Measurements from ENCODE around the gene IGIP. TPM values are rescaled to one million over a fixed set of nuclear protein-coding genes. Genes with fewer than 3 reads are reported as not detected.

Gene IGIP
- polyA plus RNA-seq, 1 of the 3 experiments (the other 2 are of a cell fraction): 0.72 TPM

DNA sequence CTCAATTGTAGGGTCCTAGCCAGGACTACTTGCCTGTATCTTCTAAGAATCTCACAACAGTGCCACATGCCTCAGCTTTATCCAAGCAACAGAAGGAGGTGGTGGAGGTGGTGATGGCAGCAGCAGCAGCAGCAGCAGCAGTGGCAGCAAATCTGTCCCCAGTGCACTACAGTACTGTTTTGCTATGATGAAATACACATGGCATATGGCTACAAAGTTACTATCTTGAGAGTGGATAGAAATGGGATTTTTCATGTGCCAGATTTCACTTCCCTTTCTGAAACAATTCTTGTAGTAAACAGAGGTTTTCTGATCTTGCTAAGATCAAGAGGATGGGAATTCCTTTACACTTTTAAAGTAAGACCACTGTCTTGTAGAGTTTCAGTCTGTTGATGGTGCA, 41.2 kb downstream of the IGIP start:
- TF ChIP-seq, protein P1, sequence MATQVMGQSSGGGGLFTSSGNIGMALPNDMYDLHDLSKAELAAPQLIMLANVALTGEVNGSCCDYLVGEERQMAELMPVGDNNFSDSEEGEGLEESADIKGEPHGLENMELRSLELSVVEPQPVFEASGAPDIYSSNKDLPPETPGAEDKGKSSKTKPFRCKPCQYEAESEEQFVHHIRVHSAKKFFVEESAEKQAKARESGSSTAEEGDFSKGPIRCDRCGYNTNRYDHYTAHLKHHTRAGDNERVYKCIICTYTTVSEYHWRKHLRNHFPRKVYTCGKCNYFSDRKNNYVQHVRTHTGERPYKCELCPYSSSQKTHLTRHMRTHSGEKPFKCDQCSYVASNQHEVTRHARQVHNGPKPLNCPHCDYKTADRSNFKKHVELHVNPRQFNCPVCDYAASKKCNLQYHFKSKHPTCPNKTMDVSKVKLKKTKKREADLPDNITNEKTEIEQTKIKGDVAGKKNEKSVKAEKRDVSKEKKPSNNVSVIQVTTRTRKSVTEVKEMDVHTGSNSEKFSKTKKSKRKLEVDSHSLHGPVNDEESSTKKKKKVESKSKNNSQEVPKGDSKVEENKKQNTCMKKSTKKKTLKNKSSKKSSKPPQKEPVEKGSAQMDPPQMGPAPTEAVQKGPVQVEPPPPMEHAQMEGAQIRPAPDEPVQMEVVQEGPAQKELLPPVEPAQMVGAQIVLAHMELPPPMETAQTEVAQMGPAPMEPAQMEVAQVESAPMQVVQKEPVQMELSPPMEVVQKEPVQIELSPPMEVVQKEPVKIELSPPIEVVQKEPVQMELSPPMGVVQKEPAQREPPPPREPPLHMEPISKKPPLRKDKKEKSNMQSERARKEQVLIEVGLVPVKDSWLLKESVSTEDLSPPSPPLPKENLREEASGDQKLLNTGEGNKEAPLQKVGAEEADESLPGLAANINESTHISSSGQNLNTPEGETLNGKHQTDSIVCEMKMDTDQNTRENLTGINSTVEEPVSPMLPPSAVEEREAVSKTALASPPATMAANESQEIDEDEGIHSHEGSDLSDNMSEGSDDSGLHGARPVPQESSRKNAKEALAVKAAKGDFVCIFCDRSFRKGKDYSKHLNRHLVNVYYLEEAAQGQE (IDR thresholded peaks at IDR 0.05; ENCODE audit: low read depth, low read length): no peak
- TF ChIP-seq YY1 (IDR thresholded peaks at IDR 0.05; ENCODE audit: low read depth): no peak
- TF ChIP-seq, protein P2, sequence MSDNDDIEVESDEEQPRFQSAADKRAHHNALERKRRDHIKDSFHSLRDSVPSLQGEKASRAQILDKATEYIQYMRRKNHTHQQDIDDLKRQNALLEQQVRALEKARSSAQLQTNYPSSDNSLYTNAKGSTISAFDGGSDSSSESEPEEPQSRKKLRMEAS (IDR thresholded peaks at IDR 0.05; ENCODE audit: low read depth): no peak
- no peak for TF ChIP-seq CHD2 (IDR thresholded peaks at IDR 0.05; ENCODE audit: low read length, partially characterized antibody)
- ChIA-PET POLR2A (no interaction called here), CTCF (interaction anchor here (0.6 to 1.6 kb wide), 5 partner anchors 9 to 477 kb away, joined by 3 to 7 read pairs (median 3); partner anchors contain the start of gene HBEGF)
- Histone ChIP-seq H3K9ac (no peak overlapping the region), H2AFZ (ENCODE audit: low read depth) (no peak overlapping the region), H3K9me2 (no peaks in the 10 kb centered on the region), H4K20me1 (ENCODE audit: insufficient read depth) (no peaks in the 10 kb centered on the region), H3K27me3 (ENCODE audit: insufficient read depth) (no peaks in the 10 kb centered on the region), H3F3A (replicated peaks; ENCODE audit: insufficient read depth) (peaks cover 17% of the 10 kb centered on the region), H3K9me3 (no peaks in the 10 kb centered on the region), H3K36me3 (replicated peaks in 1 of 2; ENCODE audit: control insufficient read depth in 1 of 2, insufficient read depth in 2 of 2, low read length in 1 of 2) (no peaks in the 10 kb centered on the region), H3K4me3 (ENCODE audit: low read depth in 2 of 2, low read length in 1 of 2) (no peak overlapping the region), H3K79me2 (ENCODE audit: insufficient read depth) (no peaks in the 10 kb centered on the region), H3K4me1 (ENCODE audit: control insufficient read depth in 1 of 2, insufficient read depth in 2 of 2, low read depth in 1 of 2, low read length in 1 of 2) (peaks cover 4 to 5% of the 10 kb centered on the region in 2 experiments; a peak in 3 of 4 replicates), H3K4me2 (no peak overlapping the region), H3K27ac (ENCODE audit: low read depth in 2 of 2, low read length in 1 of 2) (no peak overlapping the region)
- DNase-seq: no peak

DNA sequence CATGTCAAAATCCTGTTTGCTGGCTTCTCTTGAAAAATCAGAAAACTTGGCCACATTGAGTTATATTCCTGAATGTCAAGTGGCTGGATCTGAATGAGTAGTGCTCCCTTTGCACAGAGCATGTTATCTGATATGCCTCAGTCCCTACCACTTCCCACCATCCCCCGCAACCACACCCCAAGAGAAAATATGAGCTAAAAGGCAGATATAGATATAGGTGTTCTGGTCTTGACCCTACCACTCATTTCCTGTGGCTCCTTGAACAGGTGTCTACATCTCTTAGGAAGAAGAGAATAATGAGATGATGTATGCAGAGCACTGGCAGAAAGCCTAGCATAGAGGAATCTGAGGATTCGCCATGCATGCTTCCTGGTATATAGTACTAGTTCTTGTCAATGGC, 42.6 kb downstream of the IGIP start:
- H3K27me3 ChIP-seq (ENCODE audit: insufficient read depth): no peaks in the 10 kb centered on the region
- TF ChIP-seq, protein P3, sequence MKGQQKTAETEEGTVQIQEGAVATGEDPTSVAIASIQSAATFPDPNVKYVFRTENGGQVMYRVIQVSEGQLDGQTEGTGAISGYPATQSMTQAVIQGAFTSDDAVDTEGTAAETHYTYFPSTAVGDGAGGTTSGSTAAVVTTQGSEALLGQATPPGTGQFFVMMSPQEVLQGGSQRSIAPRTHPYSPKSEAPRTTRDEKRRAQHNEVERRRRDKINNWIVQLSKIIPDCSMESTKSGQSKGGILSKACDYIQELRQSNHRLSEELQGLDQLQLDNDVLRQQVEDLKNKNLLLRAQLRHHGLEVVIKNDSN (IDR thresholded peaks at IDR 0.05; ENCODE audit: borderline replicate concordance, low read depth): no peak
- TF ChIP-seq, protein P4, sequence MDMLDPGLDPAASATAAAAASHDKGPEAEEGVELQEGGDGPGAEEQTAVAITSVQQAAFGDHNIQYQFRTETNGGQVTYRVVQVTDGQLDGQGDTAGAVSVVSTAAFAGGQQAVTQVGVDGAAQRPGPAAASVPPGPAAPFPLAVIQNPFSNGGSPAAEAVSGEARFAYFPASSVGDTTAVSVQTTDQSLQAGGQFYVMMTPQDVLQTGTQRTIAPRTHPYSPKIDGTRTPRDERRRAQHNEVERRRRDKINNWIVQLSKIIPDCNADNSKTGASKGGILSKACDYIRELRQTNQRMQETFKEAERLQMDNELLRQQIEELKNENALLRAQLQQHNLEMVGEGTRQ (IDR thresholded peaks at IDR 0.05; ENCODE audit: borderline replicate concordance, low read depth, low read length): no peak
- TF ChIP-seq POLR2AphosphoS5 (IDR thresholded peaks at IDR 0.05; ENCODE audit: low read depth, low read length) (no peak), NRF1 (IDR thresholded peaks at IDR 0.05; ENCODE audit: low read depth, low read length) (no peak), EP300 (IDR thresholded peaks at IDR 0.05; ENCODE audit: borderline replicate concordance in 1 of 2, low read depth in 1 of 2, low read length in 1 of 2) (no peak), ELF1 (IDR thresholded peaks at IDR 0.05) (no peak), YY1 (IDR thresholded peaks at IDR 0.05; ENCODE audit: low read depth) (no peak)
- TF ChIP-seq, protein P1 (IDR thresholded peaks at IDR 0.05; ENCODE audit: low read depth, low read length): no peak
- WGBS (ENCODE audit: low lambda C conversion rate): 97% methylated on average over 2 of the region's 2 CpGs
- H3K4me1 ChIP-seq (ENCODE audit: control insufficient read depth in 1 of 2, insufficient read depth in 2 of 2, low read depth in 1 of 2, low read length in 1 of 2): peaks cover 4 to 5% of the 10 kb centered on the region in 2 experiments; a peak in 3 of 4 replicates
- ChIA-PET POLR2A (no interaction called here), CTCF (interaction anchor here (1.2 to 2.6 kb wide), 6 partner anchors 8 to 184 kb away, joined by 3 to 15 read pairs (median 7); no protein-coding TSS in a partner anchor)
- no peaks in the 10 kb centered on the region for H3K36me3 ChIP-seq (replicated peaks in 1 of 2; ENCODE audit: control insufficient read depth in 1 of 2, insufficient read depth in 2 of 2, low read length in 1 of 2)
- H3K79me2 ChIP-seq (ENCODE audit: insufficient read depth): no peaks in the 10 kb centered on the region
- DNase-seq: no peak
- no peak overlapping the region for H3K4me3 ChIP-seq (ENCODE audit: low read depth in 2 of 2, low read length in 1 of 2)
- no peaks in the 10 kb centered on the region for H3K9me3 ChIP-seq
- peaks cover 17% of the 10 kb centered on the region for H3F3A ChIP-seq (replicated peaks; ENCODE audit: insufficient read depth)
- no peak overlapping the region for H3K9ac ChIP-seq
- no peak overlapping the region for H2AFZ ChIP-seq (ENCODE audit: low read depth)
- peak overlapping the region in 1 of 2 experiments; percentile 53; a peak in 2 of 4 replicates for H3K27ac ChIP-seq (ENCODE audit: low read depth in 2 of 2, low read length in 1 of 2)
- no peak overlapping the region; the same call in 1 of the 2 replicates for H3K4me2 ChIP-seq
- H4K20me1 ChIP-seq (ENCODE audit: insufficient read depth): no peaks in the 10 kb centered on the region
- no peaks in the 10 kb centered on the region for H3K9me2 ChIP-seq
